H4 (cell line): Measurements from ENCODE around the gene DNAI2. TPM values are rescaled to one million over a fixed set of nuclear protein-coding genes. Genes with fewer than 3 reads are reported as not detected.

Experiments
- DNase-seq: peaks from one replicate; pipeline ENCODE4 v3.0.0-alpha.2; 2015; ENCODE audit warnings: low spot score
- total RNA-seq: library from RNA; depleted of rRNA; stranded (reverse); fragments of >200 nt; shearing (Covaris generic); gene quantifications from 2 replicates; pipeline ENCODE4 v1.2.3, GENCODE V29; 2014

Gene DNAI2
- total RNA-seq, 1 experiment from 2014 or later: not detected

- DNase-seq: peak; percentile 93
These were observed 32.0 kb downstream of the DNAI2 start for GRCh38 chr17:74305865-74306654.

DNA sequence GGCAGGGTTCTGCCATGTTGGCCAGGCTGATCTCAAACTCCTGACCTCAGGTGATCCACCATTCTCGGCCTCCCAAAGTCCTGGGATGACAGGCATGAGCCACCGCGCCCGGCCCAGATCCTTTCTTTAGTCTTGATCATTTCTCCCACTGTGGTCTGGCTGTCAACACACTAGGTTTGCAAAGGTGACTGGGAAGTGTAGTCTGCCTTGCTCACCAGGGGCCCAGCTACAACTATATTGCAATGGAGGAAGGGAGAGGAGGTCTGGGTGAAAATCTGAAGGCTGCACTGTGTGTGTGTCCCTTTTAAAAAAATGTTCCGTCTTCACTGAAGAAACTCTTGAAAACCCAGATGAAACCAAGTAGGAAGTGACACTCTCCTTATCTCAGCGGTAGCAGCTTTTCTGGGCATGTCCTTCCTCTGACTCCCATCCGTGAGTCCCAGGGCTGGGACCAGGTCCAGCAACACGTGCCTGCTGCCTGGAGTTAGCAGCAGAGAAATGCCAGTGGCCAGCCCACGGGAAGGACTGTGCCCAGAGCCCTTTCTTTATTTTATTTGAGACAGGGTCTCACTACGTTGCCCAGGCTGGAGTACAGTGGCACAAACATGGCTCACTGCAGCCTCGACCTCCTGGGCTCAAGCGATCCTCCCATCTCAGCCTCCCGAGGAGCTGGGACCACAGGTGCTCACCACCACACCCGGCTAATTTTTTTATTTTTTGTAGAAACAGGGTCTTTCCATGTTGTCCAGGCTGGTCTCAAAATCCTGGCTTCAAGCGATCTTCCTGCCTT lies 34.1 kb downstream of the DNAI2 start:
- DNase-seq: peak; percentile 66

- DNase-seq: no peak
These were observed 35.9 kb downstream of the DNAI2 start for GRCh38 chr17:74309902-74310301.

- no peak for DNase-seq
These were observed 40.8 kb downstream of the DNAI2 start for GRCh38 chr17:74314877-74315276.

DNA sequence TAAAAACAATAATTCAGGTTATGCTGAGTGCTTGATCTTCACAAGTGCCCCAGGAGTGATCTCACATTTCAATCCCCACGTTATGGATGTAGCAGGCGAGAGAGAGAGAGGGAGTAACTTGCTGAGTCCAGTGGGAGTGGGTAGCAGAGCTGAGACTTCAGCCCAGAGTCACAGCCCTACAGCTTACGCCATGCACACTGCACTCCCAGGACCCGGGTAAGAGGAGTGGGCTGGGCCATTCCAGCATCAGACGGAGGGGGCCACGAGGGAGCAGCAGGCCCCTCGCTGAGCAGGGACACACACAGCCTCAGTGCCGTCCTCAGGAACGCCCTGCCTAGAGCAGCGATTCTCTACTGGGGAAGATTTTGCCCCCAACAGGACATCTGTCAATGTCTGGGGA lies 42.2 kb downstream of the DNAI2 start:
- no peak for DNase-seq

- no peak for DNase-seq
These were observed 43.0 kb downstream of the DNAI2 start for GRCh38 chr17:74317071-74317470.

- no peak for DNase-seq
These were observed 44.4 kb downstream of the DNAI2 start for GRCh38 chr17:74318391-74318790.

DNA sequence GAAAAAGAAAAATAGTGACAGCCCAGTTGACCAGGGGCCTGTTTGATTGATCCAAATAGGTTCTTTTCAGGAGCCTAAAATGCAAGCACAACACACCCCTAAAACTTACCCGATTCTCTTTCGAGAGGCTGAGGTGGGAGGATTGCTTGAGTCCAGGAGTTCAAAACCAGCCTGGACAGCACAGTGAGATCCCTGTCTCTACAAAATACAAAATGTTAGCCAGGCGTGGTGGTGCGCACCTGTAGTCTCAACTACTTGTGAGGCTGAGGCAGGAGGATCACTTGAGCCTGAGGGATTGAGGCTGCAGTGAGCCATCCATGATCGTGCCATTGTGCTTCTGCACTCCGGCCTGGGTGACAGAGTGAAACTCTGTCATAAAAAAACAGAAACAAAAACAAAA lies 50.5 kb downstream of the DNAI2 start:
- no peak for DNase-seq

GRCh38 chr17:74325376-74325742 lies 51.3 kb downstream of the DNAI2 start:
- DNase-seq: no peak

GRCh38 chr17:74325743-74326379 lies 51.8 kb downstream of the DNAI2 start, which contains the start of gene KIF19:
Gene KIF19, plus strand, starts transcription at chr17:74326226. Its CDS starts 124 bp downstream, at chr17:74326350.
- no peak for DNase-seq

DNA sequence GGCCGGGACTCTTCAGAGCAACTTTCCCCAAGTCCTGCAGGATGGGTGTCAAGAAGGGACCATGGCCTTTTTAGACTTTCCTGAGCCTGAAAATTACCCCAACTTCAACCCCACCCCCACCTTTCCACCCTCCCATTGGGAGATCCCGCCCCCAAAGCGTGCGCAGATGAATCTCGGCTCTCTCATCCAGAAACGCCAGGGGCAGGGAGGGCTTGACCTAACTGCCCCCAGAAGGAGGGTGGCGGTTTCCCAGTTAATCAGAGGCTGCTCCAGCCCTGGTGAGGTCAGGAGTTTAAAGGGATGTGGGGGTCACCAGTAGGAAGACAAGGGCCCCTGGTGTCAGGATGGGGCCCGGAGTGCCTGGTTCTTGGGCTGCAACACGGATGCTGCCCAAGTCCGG lies 52.5 kb downstream of the DNAI2 start:
- DNase-seq: no peak

DNA sequence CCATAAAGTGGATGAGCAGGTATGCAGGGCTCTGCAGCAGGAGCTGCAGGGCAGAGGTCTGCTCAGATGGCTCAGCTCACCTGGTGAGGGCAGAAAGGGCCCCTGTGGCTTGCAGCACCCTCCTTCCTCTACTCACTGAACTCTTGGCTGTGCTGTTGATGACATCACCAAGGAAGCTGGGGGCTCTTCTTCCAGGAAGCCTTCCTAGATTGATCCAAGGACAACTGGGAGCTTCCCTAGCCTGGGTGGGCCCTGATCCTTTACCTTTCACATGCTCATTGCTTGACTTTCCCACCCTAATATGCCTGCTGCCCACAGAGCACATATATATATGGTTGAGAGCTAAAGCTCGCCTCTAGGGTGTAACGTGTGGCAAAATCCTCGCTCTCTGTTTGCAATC lies 54.5 kb downstream of the DNAI2 start:
- DNase-seq: no peak

GRCh38 chr17:74329378-74329777 lies 55.3 kb downstream of the DNAI2 start:
- no peak for DNase-seq

GRCh38 chr17:74330446-74330845 lies 56.4 kb downstream of the DNAI2 start:
- no peak for DNase-seq

DNA sequence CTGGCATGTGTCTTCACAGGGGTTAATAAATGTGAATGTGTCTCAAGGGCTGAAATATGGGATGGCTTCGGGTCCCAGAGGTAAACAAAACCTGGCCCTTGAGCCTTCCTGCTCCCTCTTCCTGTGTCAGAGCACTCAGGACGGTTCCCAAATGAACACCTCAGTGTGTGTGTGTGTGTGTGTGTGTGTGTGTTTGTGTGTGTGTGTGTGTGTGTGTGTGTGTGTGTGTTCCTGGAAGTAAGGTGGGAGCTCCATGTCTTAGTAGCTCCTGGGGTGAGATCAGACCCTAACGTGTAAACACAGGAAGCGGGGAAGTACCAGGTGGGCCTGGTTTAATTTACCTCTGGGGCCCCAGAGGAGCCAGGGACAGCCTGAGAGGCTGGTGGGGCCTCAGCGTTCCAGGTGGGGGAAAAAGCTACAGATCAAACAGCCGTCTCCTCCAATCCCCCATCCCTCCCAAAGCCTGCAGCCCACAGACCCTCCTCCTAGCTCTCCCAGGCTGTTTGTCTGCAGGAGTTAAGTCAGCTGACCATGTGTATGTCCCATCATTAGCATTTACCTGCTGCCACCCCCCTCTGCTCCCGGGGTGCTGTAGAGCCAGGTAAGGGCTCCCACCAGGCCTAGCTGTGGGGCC lies 58.1 kb downstream of the DNAI2 start:
- no peak for DNase-seq

DNA sequence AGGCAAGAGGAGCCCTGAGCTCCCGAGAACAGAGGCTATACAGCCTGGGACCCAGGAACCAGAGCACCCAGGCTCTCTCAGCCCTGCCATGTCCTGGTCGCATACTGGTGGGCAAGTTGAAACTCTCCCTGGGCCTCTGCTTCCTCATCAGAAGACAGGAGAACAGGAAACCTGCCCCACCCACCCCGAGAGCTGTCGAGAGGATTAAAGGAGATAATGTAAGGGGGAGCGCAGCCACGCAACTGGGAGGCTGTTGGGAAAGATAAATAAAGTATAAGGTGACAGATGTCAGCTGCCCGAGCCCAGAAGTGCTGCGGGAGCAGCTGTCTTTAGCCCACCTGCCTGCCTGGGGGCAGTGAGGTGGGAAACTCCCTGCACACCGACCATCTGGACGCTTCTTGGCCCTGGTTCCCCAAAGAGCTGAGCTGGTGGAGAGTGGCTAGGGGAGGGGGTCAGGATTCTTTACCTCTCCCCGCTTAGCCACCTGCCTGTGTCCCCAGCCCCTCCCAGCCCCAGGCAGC lies 58.8 kb downstream of the DNAI2 start:
- DNase-seq: no peak

DNA sequence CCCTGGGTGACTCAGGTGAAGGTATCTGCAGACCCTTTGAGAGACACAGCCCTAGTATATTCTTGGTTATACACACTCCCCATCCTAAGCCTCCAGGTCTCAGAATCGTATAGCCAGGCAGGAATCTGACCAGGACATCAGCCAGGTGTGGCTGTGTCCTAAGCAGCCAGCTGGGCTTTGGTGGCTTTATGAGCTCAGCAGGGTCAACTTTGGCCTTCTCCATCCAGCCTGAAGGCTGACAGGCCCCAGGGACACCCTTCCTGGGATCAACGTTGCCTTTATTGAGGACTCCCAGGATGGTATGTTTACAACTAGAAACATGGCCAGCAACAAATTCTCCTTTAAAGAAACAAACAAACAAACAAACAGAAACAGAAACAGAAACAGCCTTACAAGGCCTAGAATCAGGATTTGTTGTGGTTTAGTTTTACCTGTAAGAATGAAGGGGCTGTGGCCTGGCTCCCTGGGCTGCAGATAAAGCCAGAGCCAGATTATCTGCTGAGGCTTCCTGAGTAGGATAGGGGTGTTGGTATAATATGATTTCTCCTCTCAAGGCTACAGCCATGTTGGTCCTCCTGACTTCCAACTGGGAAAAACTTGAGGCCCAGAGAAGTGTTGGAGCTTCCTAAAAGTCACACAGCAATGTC lies 60.5 kb downstream of the DNAI2 start:
- no peak for DNase-seq

DNA sequence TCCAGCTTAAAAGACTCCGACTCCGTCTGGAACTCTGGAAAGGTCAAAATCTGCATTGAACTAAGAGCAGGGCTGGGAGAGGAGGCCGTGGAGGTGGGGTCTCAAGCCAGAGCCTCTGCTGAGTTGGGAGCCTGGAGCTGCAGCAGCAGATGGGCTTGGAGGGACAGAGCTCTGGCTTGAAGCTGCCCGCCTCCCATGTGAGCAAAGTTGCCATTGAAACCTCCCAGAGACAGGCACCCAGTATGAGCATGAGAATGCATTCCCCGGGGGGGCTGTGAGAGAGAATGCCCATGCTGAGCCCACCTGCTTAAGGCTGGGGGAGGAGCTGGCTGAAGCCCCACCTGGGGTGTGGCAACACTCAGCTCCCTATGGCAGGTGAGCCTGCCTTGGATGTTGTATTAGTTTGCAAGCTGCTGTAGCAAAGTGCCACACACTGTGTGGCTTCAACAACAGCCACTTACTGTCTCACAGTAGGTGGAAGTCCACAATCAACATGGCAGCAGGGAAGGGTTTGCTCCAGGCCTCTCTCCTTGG lies 61.6 kb downstream of the DNAI2 start:
- no peak for DNase-seq

GRCh38 chr17:74336307-74336706 lies 62.3 kb downstream of the DNAI2 start:
- no peak for DNase-seq

- DNase-seq: no peak
These were observed 63.9 kb downstream of the DNAI2 start for GRCh38 chr17:74337834-74338500.
